ENCODE measurements around the gene UGT2B7. TPM values are rescaled to one million over a fixed set of nuclear protein-coding genes. Genes with fewer than 3 reads are reported as not detected.

UGT2B7 gene
- total and polyA plus RNA-seq, 2 of the 13 experiments (the other 11 are each of a cell fraction or from before 2014, with no cell fraction given): 26.8 to 41.8 TPM

DNA sequence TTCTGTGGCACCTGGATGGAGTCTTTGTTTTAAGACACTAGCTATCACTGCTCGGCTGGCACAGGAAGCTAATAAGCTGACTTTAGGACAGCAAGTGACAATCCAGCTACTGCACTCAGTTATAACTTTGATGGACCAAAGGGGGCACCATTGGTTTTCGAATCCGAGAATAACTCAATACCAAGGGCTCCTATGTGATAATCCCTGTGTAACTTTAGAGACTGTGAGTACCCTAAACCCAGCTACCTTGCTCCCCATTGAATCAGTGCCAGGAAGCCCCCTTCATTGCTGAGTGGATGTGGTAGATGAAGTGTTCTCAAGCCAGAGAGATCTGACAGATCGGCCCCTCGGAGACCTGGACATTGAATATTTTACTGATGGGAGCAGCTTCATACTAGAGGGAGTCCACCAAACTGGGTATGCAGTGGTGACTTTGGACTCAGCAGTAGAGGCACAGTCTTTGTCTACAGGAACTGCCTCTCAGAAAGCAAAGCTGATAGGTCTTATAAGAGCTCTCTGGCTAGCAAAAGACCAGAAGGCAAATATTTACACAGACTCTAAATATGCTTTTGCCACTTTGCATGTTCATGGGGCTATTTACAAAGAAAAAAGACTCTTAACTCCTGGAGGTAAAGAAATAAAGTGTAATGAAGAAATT is 35.5 kb upstream of the UGT2B7 start (continued):
- TF ChIP-seq, protein P1, sequence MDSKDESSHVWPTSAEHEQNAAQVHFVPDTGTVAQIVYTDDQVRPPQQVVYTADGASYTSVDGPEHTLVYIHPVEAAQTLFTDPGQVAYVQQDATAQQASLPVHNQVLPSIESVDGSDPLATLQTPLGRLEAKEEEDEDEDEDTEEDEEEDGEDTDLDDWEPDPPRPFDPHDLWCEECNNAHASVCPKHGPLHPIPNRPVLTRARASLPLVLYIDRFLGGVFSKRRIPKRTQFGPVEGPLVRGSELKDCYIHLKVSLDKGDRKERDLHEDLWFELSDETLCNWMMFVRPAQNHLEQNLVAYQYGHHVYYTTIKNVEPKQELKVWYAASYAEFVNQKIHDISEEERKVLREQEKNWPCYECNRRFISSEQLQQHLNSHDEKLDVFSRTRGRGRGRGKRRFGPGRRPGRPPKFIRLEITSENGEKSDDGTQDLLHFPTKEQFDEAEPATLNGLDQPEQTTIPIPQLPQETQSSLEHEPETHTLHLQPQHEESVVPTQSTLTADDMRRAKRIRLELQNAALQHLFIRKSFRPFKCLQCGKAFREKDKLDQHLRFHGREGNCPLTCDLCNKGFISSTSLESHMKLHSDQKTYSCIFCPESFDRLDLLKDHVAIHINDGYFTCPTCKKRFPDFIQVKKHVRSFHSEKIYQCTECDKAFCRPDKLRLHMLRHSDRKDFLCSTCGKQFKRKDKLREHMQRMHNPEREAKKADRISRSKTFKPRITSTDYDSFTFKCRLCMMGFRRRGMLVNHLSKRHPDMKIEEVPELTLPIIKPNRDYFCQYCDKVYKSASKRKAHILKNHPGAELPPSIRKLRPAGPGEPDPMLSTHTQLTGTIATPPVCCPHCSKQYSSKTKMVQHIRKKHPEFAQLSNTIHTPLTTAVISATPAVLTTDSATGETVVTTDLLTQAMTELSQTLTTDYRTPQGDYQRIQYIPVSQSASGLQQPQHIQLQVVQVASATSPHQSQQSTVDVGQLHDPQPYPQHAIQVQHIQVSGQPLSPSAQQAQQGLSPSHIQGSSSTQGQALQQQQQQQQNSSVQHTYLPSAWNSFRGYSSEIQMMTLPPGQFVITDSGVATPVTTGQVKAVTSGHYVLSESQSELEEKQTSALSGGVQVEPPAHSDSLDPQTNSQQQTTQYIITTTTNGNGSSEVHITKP (CRISPR knock-in tag; IDR thresholded peaks at IDR 0.05; ENCODE audit: low read depth): no peak
- no peak for TF ChIP-seq ZNF670 (CRISPR knock-in tag; IDR thresholded peaks at IDR 0.05; ENCODE audit: borderline replicate concordance)
- TF ChIP-seq PAF1 (CRISPR knock-in tag; IDR thresholded peaks at IDR 0.05): no peak
- TF ChIP-seq CREM (IDR thresholded peaks at IDR 0.05): 0 out of 2 replicates have a peak, but pooled peaks have one; percentile 38
- no peak for TF ChIP-seq CREM (CRISPR knock-in tag; IDR thresholded peaks at IDR 0.05)
- TF ChIP-seq ELF4 (CRISPR knock-in tag; IDR thresholded peaks at IDR 0.05; ENCODE audit: borderline replicate concordance): 0 out of 2 replicates have a peak, but pooled peaks have one; percentile 33
- no peak for TF ChIP-seq ELF3 (CRISPR knock-in tag; IDR thresholded peaks at IDR 0.05)
- peak; percentile 53; the same call in 1 of the 2 replicates for TF ChIP-seq ARID5B (CRISPR knock-in tag; IDR thresholded peaks at IDR 0.05)
- no peak for TF ChIP-seq KDM6A (CRISPR knock-in tag; IDR thresholded peaks at IDR 0.05; ENCODE audit: low read depth)
- TF ChIP-seq, protein P2, sequence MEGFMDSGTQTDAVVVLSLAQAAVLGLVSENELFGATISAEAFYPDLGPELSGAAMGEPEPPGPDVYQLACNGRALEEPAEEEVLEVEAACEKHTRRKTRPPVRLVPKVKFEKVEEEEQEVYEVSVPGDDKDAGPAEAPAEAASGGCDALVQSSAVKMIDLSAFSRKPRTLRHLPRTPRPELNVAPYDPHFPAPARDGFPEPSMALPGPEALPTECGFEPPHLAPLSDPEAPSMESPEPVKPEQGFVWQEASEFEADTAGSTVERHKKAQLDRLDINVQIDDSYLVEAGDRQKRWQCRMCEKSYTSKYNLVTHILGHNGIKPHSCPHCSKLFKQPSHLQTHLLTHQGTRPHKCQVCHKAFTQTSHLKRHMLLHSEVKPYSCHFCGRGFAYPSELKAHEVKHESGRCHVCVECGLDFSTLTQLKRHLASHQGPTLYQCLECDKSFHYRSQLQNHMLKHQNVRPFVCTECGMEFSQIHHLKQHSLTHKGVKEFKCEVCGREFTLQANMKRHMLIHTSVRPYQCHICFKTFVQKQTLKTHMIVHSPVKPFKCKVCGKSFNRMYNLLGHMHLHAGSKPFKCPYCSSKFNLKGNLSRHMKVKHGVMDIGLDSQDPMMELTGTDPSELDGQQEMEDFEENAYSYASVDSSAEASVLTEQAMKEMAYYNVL (CRISPR knock-in tag; IDR thresholded peaks at IDR 0.05; ENCODE audit: borderline replicate concordance): 0 out of 2 replicates have a peak, but pooled peaks have one; percentile 20
- no peak for TF ChIP-seq ZNF160 (CRISPR knock-in tag; IDR thresholded peaks at IDR 0.05)
- peak; percentile 77 for TF ChIP-seq RBM22 (optimal IDR thresholded peaks at IDR 0.05; ENCODE audit: low read length)
- TF ChIP-seq POGZ (CRISPR knock-in tag; IDR thresholded peaks at IDR 0.05): peak; percentile 65
- no peak for TF ChIP-seq ASH2L (IDR thresholded peaks at IDR 0.05; ENCODE audit: insufficient read length, low read depth, low read length)
- TF ChIP-seq SOX5 (CRISPR knock-in tag; IDR thresholded peaks at IDR 0.05; ENCODE audit: borderline replicate concordance): peak; percentile 11; the same call in 1 of the 2 replicates
- TF ChIP-seq, protein P3, sequence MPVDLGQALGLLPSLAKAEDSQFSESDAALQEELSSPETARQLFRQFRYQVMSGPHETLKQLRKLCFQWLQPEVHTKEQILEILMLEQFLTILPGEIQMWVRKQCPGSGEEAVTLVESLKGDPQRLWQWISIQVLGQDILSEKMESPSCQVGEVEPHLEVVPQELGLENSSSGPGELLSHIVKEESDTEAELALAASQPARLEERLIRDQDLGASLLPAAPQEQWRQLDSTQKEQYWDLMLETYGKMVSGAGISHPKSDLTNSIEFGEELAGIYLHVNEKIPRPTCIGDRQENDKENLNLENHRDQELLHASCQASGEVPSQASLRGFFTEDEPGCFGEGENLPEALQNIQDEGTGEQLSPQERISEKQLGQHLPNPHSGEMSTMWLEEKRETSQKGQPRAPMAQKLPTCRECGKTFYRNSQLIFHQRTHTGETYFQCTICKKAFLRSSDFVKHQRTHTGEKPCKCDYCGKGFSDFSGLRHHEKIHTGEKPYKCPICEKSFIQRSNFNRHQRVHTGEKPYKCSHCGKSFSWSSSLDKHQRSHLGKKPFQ (CRISPR knock-in tag; IDR thresholded peaks at IDR 0.05; ENCODE audit: insufficient replicate concordance): no peak
- TF ChIP-seq ZNF543 (CRISPR knock-in tag; IDR thresholded peaks at IDR 0.05): no peak
- no peak for TF ChIP-seq HDAC1 (CRISPR knock-in tag; IDR thresholded peaks at IDR 0.05)
